ENCODE results near the gene C13orf46.

Gene C13orf46

GRCh38 chr13:113960276-113960948 lies 13.5 kb downstream of the C13orf46 start:
- no peaks in the 10 kb centered on the region for H3K27me3 ChIP-seq
- H3K4me1 ChIP-seq = no peaks in the 10 kb centered on the region
- no peak for DNase-seq
- H3K9me3 ChIP-seq = no peaks in the 10 kb centered on the region; the same call in none of the 2 replicates
- TF ChIP-seq CTCF (IDR thresholded peaks at IDR 0.05; ENCODE audit: low read depth, low read length) = no peak
- H3K36me3 ChIP-seq = no peaks in the 10 kb centered on the region
- H3K4me3 ChIP-seq (ENCODE audit: low read depth, low read length) = no peak overlapping the region

- Histone ChIP-seq H3K4me1 (no peaks in the 10 kb centered on the region), H3K4me3 (ENCODE audit: low read depth, low read length) (no peak overlapping the region), H3K27me3 (no peaks in the 10 kb centered on the region), H3K9me3 (no peaks in the 10 kb centered on the region; the same call in none of the 2 replicates), H3K36me3 (no peaks in the 10 kb centered on the region)
- no peak for DNase-seq
- no peak for TF ChIP-seq CTCF (IDR thresholded peaks at IDR 0.05; ENCODE audit: low read depth, low read length)
Measured at GRCh38 chr13:113959198-113959597, 14.7 kb downstream of the C13orf46 start.

- Histone ChIP-seq H3K36me3 (no peaks in the 10 kb centered on the region), H3K9me3 (no peaks in the 10 kb centered on the region; the same call in none of the 2 replicates), H3K4me3 (ENCODE audit: low read depth, low read length) (no peak overlapping the region), H3K27me3 (no peaks in the 10 kb centered on the region), H3K4me1 (no peaks in the 10 kb centered on the region)
- TF ChIP-seq CTCF (IDR thresholded peaks at IDR 0.05; ENCODE audit: low read depth, low read length) = no peak
- no peak for DNase-seq
Measured at GRCh38 chr13:113958373-113958772, 15.5 kb downstream of the C13orf46 start.

GRCh38 chr13:113956571-113956970 lies 17.3 kb downstream of the C13orf46 start:
- H3K9me3 ChIP-seq = no peaks in the 10 kb centered on the region; the same call in none of the 2 replicates
- H3K4me3 ChIP-seq (ENCODE audit: low read depth, low read length) = no peak overlapping the region
- no peaks in the 10 kb centered on the region for H3K4me1 ChIP-seq
- DNase-seq = no peak
- H3K36me3 ChIP-seq = no peaks in the 10 kb centered on the region
- no peak for TF ChIP-seq CTCF (IDR thresholded peaks at IDR 0.05; ENCODE audit: low read depth, low read length)
- H3K27me3 ChIP-seq = no peaks in the 10 kb centered on the region

GRCh38 chr13:113955691-113956090 lies 18.2 kb downstream of the C13orf46 start:
- H3K4me1 ChIP-seq = no peaks in the 10 kb centered on the region
- TF ChIP-seq CTCF (IDR thresholded peaks at IDR 0.05; ENCODE audit: low read depth, low read length) = no peak
- no peaks in the 10 kb centered on the region for H3K27me3 ChIP-seq
- no peak for DNase-seq
- no peak overlapping the region for H3K4me3 ChIP-seq (ENCODE audit: low read depth, low read length)
- no peaks in the 10 kb centered on the region for H3K36me3 ChIP-seq
- H3K9me3 ChIP-seq = no peaks in the 10 kb centered on the region; the same call in none of the 2 replicates

- no peaks in the 10 kb centered on the region for H3K27me3 ChIP-seq
- TF ChIP-seq CTCF (IDR thresholded peaks at IDR 0.05; ENCODE audit: low read depth, low read length) = no peak
- H3K9me3 ChIP-seq = no peaks in the 10 kb centered on the region; the same call in none of the 2 replicates
- no peaks in the 10 kb centered on the region for H3K36me3 ChIP-seq
- no peaks in the 10 kb centered on the region for H3K4me1 ChIP-seq
- no peak for DNase-seq
- H3K4me3 ChIP-seq (ENCODE audit: low read depth, low read length) = no peak overlapping the region
Measured at GRCh38 chr13:113955235-113955634, 18.6 kb downstream of the C13orf46 start.
